Measurements from ENCODE around the gene ZDHHC14.

- TF ChIP-seq CTCF (IDR thresholded peaks at IDR 0.05) (no peak), POLR2A (IDR thresholded peaks at IDR 0.05) (no peak)
These were observed 51.4 kb downstream of the ZDHHC14 start for GRCh38 chr6:157432231-157432891.

All from ovary (tissue), 3 donors.